SK-N-SH (cell line): ENCODE measurements around the gene PIK3R1.

Experiments used
- EP300 ChIP-seq, 2 experiments: IDR thresholded peaks; 2 replicates each; pipeline versions ENCODE4 v1.4.0 to v1.6.1; 2012; ENCODE audit warnings: borderline replicate concordance in 1 of 2, low read depth in 1 of 2, low read length in 1 of 2
- EZH2phosphoT487 ChIP-seq: fragments of 200-600 bp; sonication (generic); IDR thresholded peaks from 2 replicates; pipeline ENCODE4 v1.6.1; 2017; ENCODE audit warnings: low read depth, mixed run types, mild to moderate bottlenecking, antibody characterized with exemption, moderate library complexity, borderline replicate concordance
- POLR2AphosphoS5 ChIP-seq: IDR thresholded peaks from 2 replicates; pipeline ENCODE4 v1.6.1; 2012; ENCODE audit warnings: low read depth, low read length
- TAF1 ChIP-seq: IDR thresholded peaks from 2 replicates; pipeline ENCODE4 v1.6.1; 2012; ENCODE audit warnings: low read depth, mild to moderate bottlenecking, low read length, moderate library complexity, borderline replicate concordance
- TCF12 ChIP-seq: IDR thresholded peaks from 2 replicates; pipeline ENCODE4 v1.4.0; 2012
- USF1 ChIP-seq: IDR thresholded peaks from 2 replicates; pipeline ENCODE4 v1.4.0; 2012; ENCODE audit warnings: low read depth, borderline replicate concordance
- YY1 ChIP-seq: IDR thresholded peaks from 2 replicates; pipeline ENCODE4 v1.4.0; 2012; ENCODE audit warnings: low read depth, mild to moderate bottlenecking
- ZBTB33 ChIP-seq: IDR thresholded peaks from 2 replicates; pipeline ENCODE4 v1.4.0; 2012; ENCODE audit warnings: low read depth, borderline replicate concordance
- TF ChIP-seq, protein P1 (sequence below): fragments of 200-600 bp; sonication (generic); IDR thresholded peaks from 2 replicates; pipeline ENCODE4 v1.6.1; 2017; ENCODE audit warnings: antibody characterized with exemption, mild to moderate bottlenecking, moderate library complexity

DNA sequence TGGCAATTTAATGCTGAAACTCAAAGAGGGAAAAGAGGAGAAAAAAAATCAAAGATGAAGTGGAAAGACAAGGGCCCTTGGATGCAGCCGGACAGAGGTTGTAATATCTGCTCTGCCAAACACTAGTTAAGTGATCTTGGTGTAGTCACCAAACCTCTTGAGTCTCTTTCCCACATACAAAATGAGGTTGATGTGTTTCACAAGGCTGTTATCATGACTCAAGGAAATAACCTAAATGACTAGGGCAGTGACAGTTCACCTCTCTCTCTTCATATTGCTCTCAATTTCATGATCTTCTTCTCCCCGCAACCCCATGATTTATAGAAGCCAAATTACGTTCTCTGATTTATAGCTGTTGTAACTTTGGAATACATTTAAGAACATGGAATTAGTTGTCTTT is 44.9 kb downstream of the PIK3R1 start:
- TF ChIP-seq TAF1 (no peak), ZBTB33 (no peak), EZH2phosphoT487 (no peak), EP300 (IDR thresholded peaks at IDR 0.05; ENCODE audit: borderline replicate concordance in 1 of 2, low read depth in 1 of 2, low read length in 1 of 2) (no peak), USF1 (no peak), POLR2AphosphoS5 (no peak), YY1 (no peak), TCF12 (no peak)
- TF ChIP-seq, protein P1, sequence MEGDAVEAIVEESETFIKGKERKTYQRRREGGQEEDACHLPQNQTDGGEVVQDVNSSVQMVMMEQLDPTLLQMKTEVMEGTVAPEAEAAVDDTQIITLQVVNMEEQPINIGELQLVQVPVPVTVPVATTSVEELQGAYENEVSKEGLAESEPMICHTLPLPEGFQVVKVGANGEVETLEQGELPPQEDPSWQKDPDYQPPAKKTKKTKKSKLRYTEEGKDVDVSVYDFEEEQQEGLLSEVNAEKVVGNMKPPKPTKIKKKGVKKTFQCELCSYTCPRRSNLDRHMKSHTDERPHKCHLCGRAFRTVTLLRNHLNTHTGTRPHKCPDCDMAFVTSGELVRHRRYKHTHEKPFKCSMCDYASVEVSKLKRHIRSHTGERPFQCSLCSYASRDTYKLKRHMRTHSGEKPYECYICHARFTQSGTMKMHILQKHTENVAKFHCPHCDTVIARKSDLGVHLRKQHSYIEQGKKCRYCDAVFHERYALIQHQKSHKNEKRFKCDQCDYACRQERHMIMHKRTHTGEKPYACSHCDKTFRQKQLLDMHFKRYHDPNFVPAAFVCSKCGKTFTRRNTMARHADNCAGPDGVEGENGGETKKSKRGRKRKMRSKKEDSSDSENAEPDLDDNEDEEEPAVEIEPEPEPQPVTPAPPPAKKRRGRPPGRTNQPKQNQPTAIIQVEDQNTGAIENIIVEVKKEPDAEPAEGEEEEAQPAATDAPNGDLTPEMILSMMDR = no peak
